HEK293T (cell line): ENCODE data around the gene INPP5D.

Experiments used
- CTCF ChIA-PET: fragments of 350-600 bp; formaldehyde crosslinking; extraction: SDS; loops from one replicate; lab custom pipeline; 2021; ENCODE audit warnings: antibody characterized with exemption, inconsistent platforms; lab: Yijun Ruan, JAX
- POLR2A ChIA-PET: fragments of 350-600 bp; formaldehyde crosslinking; extraction: SDS; loops from one replicate; lab custom pipeline; 2020; ENCODE audit warnings: antibody characterized with exemption, inconsistent platforms; lab: Yijun Ruan, JAX
- DNase-seq: peaks from one replicate; pipeline ENCODE4 v3.0.0; 2012; ENCODE audit warnings: mixed read lengths; ENCODE audit errors: extremely low spot score
- ARNT ChIP-seq: fragments of 450-650 bp; IDR thresholded peaks from 2 replicates; pipeline ENCODE4 v1.6.1; 2017; ENCODE audit warnings: mild to moderate bottlenecking
- BHLHE40 ChIP-seq: fragments of 450-650 bp; IDR thresholded peaks from 2 replicates; pipeline ENCODE4 v1.6.1; 2016; ENCODE audit warnings: mild to moderate bottlenecking, moderate library complexity, borderline replicate concordance
- CTBP1 ChIP-seq: fragments of 450-650 bp; IDR thresholded peaks from 2 replicates; pipeline ENCODE4 v1.6.1; 2016; ENCODE audit warnings: borderline replicate concordance
- ELF4 ChIP-seq: fragments of 450-650 bp; IDR thresholded peaks from 2 replicates; pipeline ENCODE4 v1.6.1; 2017; ENCODE audit warnings: antibody characterized with exemption
- FOXA1 ChIP-seq: fragments of 450-650 bp; IDR thresholded peaks from 2 replicates; pipeline ENCODE4 v1.6.1; 2016; ENCODE audit warnings: mild to moderate bottlenecking
- FOXK2 ChIP-seq: fragments of 450-650 bp; IDR thresholded peaks from 2 replicates; pipeline ENCODE4 v1.6.1; 2016; ENCODE audit warnings: mild to moderate bottlenecking
- FOXM1 ChIP-seq: fragments of 450-650 bp; IDR thresholded peaks from 2 replicates; pipeline ENCODE4 v1.6.1; 2017; ENCODE audit warnings: mild to moderate bottlenecking, borderline replicate concordance
- HDGF ChIP-seq: fragments of 450-650 bp; IDR thresholded peaks from 2 replicates; pipeline ENCODE4 v1.6.1; 2017; ENCODE audit warnings: antibody characterized with exemption, borderline replicate concordance
- L3MBTL2 ChIP-seq: fragments of 450-650 bp; conservative IDR thresholded peaks from 2 replicates; pipeline ENCODE4 v1.6.1; 2016; ENCODE audit warnings: mild to moderate bottlenecking
- LEF1 ChIP-seq: fragments of 450-650 bp; IDR thresholded peaks from 2 replicates; pipeline ENCODE4 v1.6.1; 2017; ENCODE audit warnings: mild to moderate bottlenecking, borderline replicate concordance
- NFRKB ChIP-seq: fragments of 450-650 bp; IDR thresholded peaks from 2 replicates; pipeline ENCODE4 v1.6.1; 2016; ENCODE audit warnings: mild to moderate bottlenecking, moderate library complexity
- SP1 ChIP-seq: fragments of 450-650 bp; IDR thresholded peaks from 2 replicates; pipeline ENCODE4 v1.6.1; 2017
- SUZ12 ChIP-seq: fragments of 450-650 bp; IDR thresholded peaks from 2 replicates; pipeline ENCODE4 v1.6.1; 2016; ENCODE audit warnings: mild to moderate bottlenecking
- TARDBP ChIP-seq: fragments of 450-650 bp; IDR thresholded peaks from 2 replicates; pipeline ENCODE4 v1.6.1; 2016
- ZNF384 ChIP-seq: fragments of 450-650 bp; IDR thresholded peaks from 2 replicates; pipeline ENCODE4 v1.6.1; 2016
- TF ChIP-seq, protein P1 (sequence below): fragments of 450-650 bp; IDR thresholded peaks from 2 replicates; pipeline ENCODE4 v1.6.1; 2016

Gene INPP5D

DNA sequence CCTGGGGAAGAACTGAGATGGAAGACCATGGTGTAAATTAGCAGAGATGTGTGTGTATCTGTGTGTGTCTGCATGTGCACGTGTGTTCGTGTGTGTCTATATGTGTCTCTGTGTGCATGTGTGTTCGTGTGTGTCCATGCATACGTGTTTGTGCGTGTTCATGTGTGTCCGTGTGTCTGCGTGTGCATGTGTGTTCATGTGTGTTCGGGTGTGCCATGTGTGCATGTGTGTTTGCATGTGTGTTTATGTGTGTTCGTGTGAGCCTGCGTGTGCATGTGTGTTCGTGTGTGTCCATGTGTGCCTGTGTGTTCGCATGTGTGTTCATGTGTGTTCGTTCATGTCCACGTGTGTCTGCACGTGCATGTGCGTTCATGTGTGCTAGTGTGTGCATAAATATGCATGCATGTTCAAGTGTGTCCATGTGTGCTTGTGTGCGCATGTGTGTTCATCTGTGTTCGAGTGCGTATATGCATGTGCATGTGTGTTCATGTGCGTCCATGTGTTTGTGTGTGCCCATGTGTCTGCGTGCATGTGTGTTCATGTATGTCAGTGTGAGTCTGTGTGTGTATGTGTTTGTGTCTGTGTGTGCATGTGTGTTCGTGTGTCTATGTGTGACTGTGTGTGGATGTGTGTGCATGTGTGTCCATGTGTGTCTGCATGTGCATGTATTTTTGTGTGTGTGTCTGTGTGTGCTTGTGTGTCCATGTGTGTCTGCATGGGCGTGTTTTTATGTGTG, 24.5 kb upstream of the INPP5D start:
- DNase-seq = no peak
- POLR2A ChIA-PET = no interaction called here
- CTCF ChIA-PET = no interaction called here
- TF ChIP-seq HDGF (no peak), L3MBTL2 (no peak), SP1 (no peak), BHLHE40 (no peak), NFRKB (no peak), SUZ12 (no peak), ELF4 (no peak), FOXK2 (no peak), LEF1 (no peak), CTBP1 (no peak), ARNT (no peak), FOXM1 (no peak), TARDBP (no peak), FOXA1 (no peak)
- TF ChIP-seq, protein P1, sequence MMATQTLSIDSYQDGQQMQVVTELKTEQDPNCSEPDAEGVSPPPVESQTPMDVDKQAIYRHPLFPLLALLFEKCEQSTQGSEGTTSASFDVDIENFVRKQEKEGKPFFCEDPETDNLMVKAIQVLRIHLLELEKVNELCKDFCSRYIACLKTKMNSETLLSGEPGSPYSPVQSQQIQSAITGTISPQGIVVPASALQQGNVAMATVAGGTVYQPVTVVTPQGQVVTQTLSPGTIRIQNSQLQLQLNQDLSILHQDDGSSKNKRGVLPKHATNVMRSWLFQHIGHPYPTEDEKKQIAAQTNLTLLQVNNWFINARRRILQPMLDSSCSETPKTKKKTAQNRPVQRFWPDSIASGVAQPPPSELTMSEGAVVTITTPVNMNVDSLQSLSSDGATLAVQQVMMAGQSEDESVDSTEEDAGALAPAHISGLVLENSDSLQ = no peak

DNA sequence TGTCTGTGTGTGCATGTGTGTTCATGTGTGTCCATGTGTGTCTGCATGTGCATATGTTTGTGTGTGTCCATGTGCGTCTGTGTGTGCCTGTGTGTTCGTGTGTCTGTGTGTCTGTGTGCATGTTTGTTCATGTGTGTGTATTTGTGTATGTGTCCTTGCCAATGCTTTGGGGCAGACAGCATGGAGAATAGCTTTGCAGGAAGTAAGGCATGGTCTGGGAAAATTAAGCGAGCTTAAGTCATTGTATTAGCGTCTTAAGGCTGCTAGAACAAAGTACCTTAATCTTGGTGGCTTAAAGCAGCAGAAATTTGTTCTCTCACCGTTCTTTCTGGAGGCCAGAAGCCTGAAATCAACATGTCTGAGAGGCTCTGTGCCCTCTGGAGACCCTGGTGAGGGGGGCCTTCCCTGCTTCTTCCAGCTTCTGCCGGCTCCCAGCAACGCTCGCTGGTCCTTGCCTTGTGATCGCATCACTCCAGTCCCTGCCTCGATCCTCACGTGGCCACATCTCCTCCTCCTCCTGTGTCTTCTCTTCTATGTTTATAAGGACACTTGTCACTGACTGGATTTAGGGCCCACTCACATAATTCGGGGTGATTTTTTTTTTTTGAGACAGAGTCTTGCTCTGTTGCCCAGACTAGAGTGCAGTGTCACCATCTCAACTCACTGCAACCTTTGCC, 23.8 kb upstream of the INPP5D start:
- ChIA-PET CTCF (no interaction called here), POLR2A (no interaction called here)
- TF ChIP-seq L3MBTL2 (no peak), TARDBP (no peak), ARNT (no peak), BHLHE40 (no peak), LEF1 (no peak), ZNF384 (no peak), FOXA1 (no peak), HDGF (no peak), ELF4 (no peak), FOXK2 (no peak), NFRKB (no peak), SP1 (no peak), CTBP1 (no peak), SUZ12 (no peak), FOXM1 (no peak)
- TF ChIP-seq, protein P1 = no peak
- no peak for DNase-seq

DNA sequence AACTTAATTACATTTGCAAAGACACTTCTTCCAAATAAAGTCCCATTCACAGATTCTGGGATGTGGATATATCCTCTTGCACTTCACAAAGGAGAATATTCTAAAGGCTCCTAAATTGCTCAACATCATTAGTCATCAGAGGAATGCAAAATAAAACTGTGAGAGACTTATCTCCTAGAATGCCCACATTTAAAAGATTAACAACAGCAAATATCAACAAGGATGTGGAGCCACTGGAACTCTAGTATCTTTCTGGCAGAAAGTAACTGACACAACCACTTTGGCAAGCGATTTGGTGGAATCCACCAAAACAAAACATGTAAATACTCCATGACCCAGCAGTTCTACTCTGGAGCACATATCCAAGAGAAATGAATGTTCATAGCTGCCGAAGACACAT, 23.1 kb upstream of the INPP5D start:
- TF ChIP-seq BHLHE40 (no peak), ZNF384 (no peak), LEF1 (no peak), NFRKB (no peak), TARDBP (no peak), FOXM1 (no peak), ARNT (no peak), CTBP1 (no peak), SP1 (no peak), L3MBTL2 (no peak), FOXK2 (no peak), FOXA1 (no peak), SUZ12 (no peak)
- TF ChIP-seq, protein P1 = no peak
- ChIA-PET POLR2A (no interaction called here), CTCF (no interaction called here)
- DNase-seq = no peak

DNA sequence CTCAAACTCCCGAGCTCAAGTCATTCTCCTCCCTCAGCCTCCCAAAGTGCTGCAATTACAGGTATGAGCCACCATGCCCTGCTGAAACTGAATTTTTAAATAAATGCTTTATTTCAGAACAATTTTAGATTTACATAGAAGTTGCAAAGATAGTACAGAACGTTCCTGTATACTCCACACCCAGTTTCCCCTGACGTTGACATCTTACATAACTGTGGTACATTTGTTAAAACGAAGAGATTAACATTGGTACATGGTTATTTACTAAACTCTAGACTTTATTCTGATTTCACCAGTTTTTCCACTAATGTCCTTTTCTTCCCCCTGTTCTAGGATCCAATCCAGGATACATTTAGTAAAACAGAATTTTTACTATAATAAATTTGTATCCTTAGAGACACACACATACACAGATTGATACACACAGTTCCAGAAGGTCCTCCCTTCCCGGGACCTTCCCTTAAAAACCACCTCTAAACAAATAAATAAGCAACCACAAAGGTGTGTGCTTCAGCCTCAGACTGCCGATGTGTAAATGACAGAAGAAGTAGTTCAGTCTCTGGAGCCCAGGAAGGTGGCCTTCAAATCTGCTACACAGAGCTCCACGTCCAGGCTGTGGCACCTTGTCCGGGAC, 20.8 kb upstream of the INPP5D start:
- POLR2A ChIA-PET = no interaction called here

More for the DNA sequence above, 20.8 kb upstream of the INPP5D start:
- CTCF ChIA-PET = interaction anchor here (0.6 kb wide), 1 partner anchor 381 kb away, joined by 3 read pairs; no protein-coding TSS in a partner anchor
- no peak for DNase-seq
- TF ChIP-seq BHLHE40 (no peak), FOXK2 (no peak), FOXA1 (no peak), FOXM1 (no peak), ZNF384 (no peak), L3MBTL2 (no peak), ELF4 (no peak), LEF1 (no peak), SP1 (no peak)
- TF ChIP-seq, protein P1 = no peak
